Stimulated activated CD4-positive, alpha-beta T cell treated with anti-CD3 and anti-CD28 coated beads, Interleukin-1b, Interleukin-23, amount 100 ng/mL, for 24 hours (primary cell): ENCODE data around the gene ROR2.
"Not testable (repeated sequence)": the region's sequence is repeated elsewhere in the genome, so short reads cannot be mapped to it uniquely, and the experiment has no call there.

Experiments used
- DNase-seq, 4 experiments: peaks; one replicate each; pipeline ENCODE4 v3.0.0-alpha.2; 2020; ENCODE audit warnings: low read depth in 4 of 4, low spot score in 1 of 4

The ROR2 gene

GRCh38 chr9:91533382-91533781 lies 416.6 kb downstream of the ROR2 start:
- no peak for DNase-seq

DNA sequence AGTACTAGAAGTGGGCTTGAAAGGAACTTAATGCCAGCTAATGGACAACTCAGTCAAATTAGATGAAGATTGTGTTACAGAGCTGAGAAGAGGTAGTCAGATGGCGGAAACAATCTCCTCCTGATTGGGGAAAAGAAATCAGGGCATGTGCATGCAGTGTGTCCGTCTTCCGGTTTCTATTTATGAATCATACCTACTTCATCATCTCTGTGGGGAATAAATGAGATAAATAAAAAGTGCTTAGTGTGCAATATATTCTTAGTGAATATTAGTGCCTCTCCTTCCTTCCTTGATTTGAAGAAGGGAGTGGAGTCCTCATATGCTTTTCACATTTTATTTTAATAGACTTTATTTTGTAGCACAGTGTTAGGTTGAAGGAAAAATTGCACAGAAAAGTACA lies 417.7 kb downstream of the ROR2 start:
- DNase-seq: no peak

- DNase-seq: no peak
Observed at GRCh38 chr9:91530829-91531228, 419.2 kb downstream of the ROR2 start.

- DNase-seq: no peak
Observed at GRCh38 chr9:91522481-91522880, 427.5 kb downstream of the ROR2 start.

DNA sequence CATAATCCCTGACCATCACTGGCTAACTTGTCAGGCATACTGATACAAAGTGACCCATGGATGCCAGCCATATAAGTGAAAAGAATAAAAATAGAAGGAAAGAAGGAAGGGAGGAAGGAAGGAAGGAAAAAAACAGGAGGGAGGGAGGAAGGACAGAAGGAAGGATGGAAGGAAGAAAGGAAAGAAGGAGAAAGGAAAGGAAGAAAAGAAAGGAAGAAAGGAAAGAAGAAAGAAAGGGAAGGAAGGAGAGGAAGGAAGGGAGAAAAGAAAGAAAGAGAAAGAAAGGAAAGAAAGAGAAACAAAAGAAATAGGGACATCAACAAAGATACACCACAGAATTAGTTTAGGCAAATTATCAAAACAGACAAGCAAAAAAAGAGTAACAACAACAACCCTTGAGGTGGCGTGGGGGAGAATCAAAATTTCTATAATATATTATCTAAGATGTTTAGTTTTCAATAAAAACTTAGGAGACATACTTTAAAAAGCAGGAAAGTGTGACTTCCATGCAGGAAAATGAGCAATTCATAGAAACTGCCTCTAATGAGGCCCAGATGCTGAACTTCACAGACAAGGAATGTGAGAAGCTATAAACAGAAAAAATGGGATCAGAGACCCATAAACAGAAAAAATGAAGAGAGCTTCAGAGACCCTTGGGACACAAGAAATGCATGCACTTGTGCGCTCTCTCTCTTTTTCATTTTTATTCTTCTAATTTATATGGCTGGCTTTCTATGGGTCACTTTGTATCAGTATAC lies 430.3 kb downstream of the ROR2 start:
- DNase-seq: no peak

DNA sequence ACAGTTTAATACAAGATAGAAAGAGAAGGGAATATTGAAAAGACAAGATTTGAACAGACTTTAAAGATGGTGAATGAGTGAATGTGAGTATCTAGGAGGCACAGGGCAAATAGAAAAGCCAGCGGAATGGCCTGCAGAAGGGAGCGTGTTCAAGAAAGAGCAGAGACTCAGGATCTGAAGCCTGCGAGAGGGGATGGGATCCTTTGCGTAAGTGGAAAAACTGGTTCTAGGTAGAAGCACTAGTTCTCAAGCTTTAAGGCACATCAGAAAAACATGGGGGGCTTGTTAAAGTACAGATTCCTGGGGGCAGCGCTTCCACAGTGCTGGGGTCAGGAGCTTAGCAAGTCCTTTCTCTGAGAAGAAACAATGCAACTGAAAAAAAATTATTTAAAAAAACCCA lies 431.6 kb downstream of the ROR2 start:
- no peak for DNase-seq

- no peak for DNase-seq
Observed at GRCh38 chr9:91517801-91518200, 432.2 kb downstream of the ROR2 start.

- DNase-seq: not testable (repeated sequence)
Observed at GRCh38 chr9:91517332-91517731, 432.7 kb downstream of the ROR2 start.

DNA sequence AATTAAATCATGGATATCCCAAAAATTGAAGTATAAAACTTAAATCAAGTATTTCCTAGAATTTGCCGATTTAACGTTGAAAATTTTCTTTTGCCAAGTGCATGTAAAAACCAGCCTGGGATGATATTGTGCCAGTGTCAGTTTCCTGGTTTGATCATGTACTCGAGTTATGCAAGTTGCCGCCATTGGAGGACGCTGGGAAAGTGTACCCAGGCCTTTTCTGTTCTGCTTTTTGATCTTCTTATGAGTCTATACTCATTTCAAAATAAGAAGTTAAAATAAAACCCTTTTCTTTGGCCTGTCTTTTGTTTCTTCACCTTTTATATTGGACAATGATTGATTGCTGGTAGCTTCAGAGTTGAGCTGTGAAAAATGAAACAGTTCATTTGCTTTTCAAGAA lies 433.3 kb downstream of the ROR2 start:
- DNase-seq: no peak

- DNase-seq: no peak
Observed at GRCh38 chr9:91516081-91516480, 433.9 kb downstream of the ROR2 start.

DNA sequence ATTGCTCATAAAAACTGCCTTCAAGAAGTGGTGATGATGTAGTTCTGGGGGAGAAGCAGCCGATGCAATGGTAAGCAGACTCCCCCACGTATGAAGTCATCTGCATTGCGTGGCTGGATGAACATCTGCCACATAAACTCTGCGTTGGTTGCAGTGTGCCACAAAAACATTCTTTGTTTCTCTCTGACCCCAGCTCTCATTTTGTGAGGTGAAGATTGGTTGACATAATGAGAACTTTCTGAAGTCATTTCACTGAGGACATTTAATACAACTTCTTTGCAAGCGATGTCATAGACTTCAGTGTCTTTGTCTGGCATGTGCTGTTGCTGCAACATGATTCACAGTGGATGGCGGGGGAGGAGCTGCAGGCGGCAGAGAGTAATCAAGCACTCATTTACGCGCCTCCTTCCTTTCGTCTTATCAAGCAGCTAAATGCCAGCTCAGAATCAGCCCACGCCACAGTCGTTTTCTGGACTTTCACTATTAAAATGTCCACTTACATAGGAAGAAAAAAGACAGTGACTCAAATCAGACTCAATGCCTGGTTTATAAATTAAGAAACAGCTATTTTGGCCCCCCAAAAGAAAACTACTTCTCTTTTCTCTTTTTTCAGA lies 434.8 kb downstream of the ROR2 start:
- no peak for DNase-seq
